GM23248 (cell line): ENCODE data around the gene MPRIP.

ENCODE experiments used
- EZH2 ChIP-seq: fragments of 200-600 bp; sonication (generic); IDR thresholded peaks from 2 replicates; pipeline ENCODE4 v1.6.1; 2018; ENCODE audit warnings: antibody characterized with exemption, mild to moderate bottlenecking; ENCODE audit not compliant: insufficient read depth, poor library complexity, severe bottlenecking
- EZH2phosphoT487 ChIP-seq: fragments of 200-600 bp; sonication (generic); IDR thresholded peaks from 2 replicates; pipeline ENCODE4 v1.6.1; 2018; ENCODE audit warnings: antibody characterized with exemption, moderate library complexity, mild to moderate bottlenecking, low read depth; ENCODE audit not compliant: insufficient read depth

DNA sequence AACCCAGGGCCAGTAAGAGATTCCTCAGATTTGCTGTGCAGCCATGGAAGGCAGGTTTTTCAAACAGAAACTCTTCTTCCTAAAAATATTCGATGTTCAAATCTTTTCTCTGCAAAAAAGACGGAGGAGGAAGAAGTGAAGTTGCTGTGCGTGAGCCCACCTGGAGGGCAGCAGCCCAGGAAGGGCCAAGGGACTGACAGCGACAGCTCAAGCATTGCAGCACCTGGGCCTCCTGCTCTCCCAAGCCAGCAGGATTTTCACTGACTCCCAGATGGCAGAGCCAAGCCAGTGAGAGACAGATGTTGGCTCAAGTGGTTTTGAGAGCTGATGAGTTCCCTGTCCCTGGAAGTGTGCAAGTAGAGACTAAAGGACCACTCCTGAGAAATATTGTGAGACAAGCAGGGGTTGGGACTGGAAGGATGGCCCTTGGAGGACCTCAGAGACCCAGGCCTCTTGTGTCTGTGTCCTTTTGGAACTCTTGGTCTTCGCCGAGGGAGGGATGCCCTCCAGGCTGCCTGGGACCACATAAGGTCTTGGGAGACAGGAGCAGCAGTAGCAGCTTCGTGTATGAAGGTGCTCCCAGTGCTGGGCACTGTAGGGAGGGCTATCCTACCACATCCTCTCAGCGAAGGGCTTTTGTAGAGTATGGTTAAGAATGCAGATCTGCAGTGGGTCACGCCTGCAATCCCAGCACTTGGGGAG, 41.0 kb upstream of the MPRIP start:
- TF ChIP-seq EZH2 = no peak
- no peak for TF ChIP-seq EZH2phosphoT487
